HepG2 (cell line): Measurements from ENCODE around the gene MAT2A. TPM values are rescaled to one million over a fixed set of nuclear protein-coding genes. Genes with fewer than 3 reads are reported as not detected.
A peak's percentile ranks its signal among the peaks of the same experiment; 100 is the strongest.

Experiments
- CENPT ChIP-seq: sonication (generic); formaldehyde crosslinking; IDR thresholded peaks from 2 replicates; pipeline ENCODE4 v1.8.0; 2022; ENCODE audit warnings: low read depth, mild to moderate bottlenecking, moderate library complexity, missing genetic modification reagents
- FOSL2 ChIP-seq: sonication (generic); formaldehyde crosslinking; IDR thresholded peaks from 2 replicates; pipeline ENCODE4 v1.4.0; 2020; ENCODE audit warnings: missing genetic modification reagents
- HCFC1 ChIP-seq: fragments of 150-350 bp; IDR thresholded peaks from 2 replicates; pipeline ENCODE4 v1.6.1; 2014; ENCODE audit warnings: low read depth, low read length
- HDAC2 ChIP-seq: sonication (generic); formaldehyde crosslinking; IDR thresholded peaks from 2 replicates; pipeline ENCODE4 v1.4.0; 2020; ENCODE audit warnings: missing genetic modification reagents
- HMG20B ChIP-seq: conservative IDR thresholded peaks from 2 replicates; pipeline ENCODE4 v1.6.1; 2016; ENCODE audit warnings: missing genetic modification reagents, missing compliant biosample characterization
- KLF15 ChIP-seq: sonication (generic); formaldehyde crosslinking; IDR thresholded peaks from 2 replicates; pipeline ENCODE4 v1.8.1; 2023; ENCODE audit warnings: borderline replicate concordance, mild to moderate bottlenecking, inconsistent platforms, missing genetic modification reagents, mixed read lengths
- NCOA2 ChIP-seq: sonication (generic); formaldehyde crosslinking; IDR thresholded peaks from 2 replicates; pipeline ENCODE4 v1.8.0; 2022; ENCODE audit warnings: inconsistent platforms
- SATB2 ChIP-seq: sonication (generic); formaldehyde crosslinking; IDR thresholded peaks from 2 replicates; pipeline ENCODE4 v1.5.0; 2020; ENCODE audit warnings: missing genetic modification reagents
- SCMH1 ChIP-seq: sonication (generic); formaldehyde crosslinking; IDR thresholded peaks from 2 replicates; pipeline ENCODE4 v1.9.0; 2021; ENCODE audit warnings: missing genetic modification reagents, mild to moderate bottlenecking, borderline replicate concordance
- SKIL ChIP-seq: sonication (generic); formaldehyde crosslinking; IDR thresholded peaks from 2 replicates; pipeline ENCODE4 v1.8.0; 2022; ENCODE audit warnings: missing genetic modification reagents, mild to moderate bottlenecking, moderate library complexity, borderline replicate concordance
- TARDBP ChIP-seq: sonication (generic); formaldehyde crosslinking; IDR thresholded peaks from 2 replicates; pipeline ENCODE4 v1.8.0; 2022; ENCODE audit warnings: mild to moderate bottlenecking, missing genetic modification reagents
- ZBTB37 ChIP-seq: sonication (generic); formaldehyde crosslinking; IDR thresholded peaks from 2 replicates; pipeline ENCODE4 v1.4.0; 2020; ENCODE audit warnings: mild to moderate bottlenecking, missing genetic modification reagents
- ZFP82 ChIP-seq: sonication (generic); formaldehyde crosslinking; IDR thresholded peaks from 2 replicates; pipeline ENCODE4 v1.5.1; 2020; ENCODE audit warnings: mild to moderate bottlenecking, missing genetic modification reagents, borderline replicate concordance
- ZKSCAN8 ChIP-seq: IDR thresholded peaks from 2 replicates; pipeline ENCODE4 v1.6.1; 2016; ENCODE audit warnings: borderline replicate concordance, missing genetic modification reagents, missing compliant biosample characterization
- ZMYM4 ChIP-seq: sonication (generic); formaldehyde crosslinking; IDR thresholded peaks from 2 replicates; pipeline ENCODE4 v1.8.1; 2023; ENCODE audit warnings: mild to moderate bottlenecking, missing genetic modification reagents
- polyA plus RNA-seq, 8 experiments: library from polyadenylated mRNA; depleted of rRNA in 3 of 8; stranded (reverse) in 7 of 8; unstranded in 1 of 8; fragments of >200 nt; fragmentation: Illumina TruSeq in 4 of 8; extraction: Trizol in 4 of 8; gene quantifications; 2 replicates each; pipeline versions ENCODE4 v1.2.1 to v1.2.3, GENCODE V29; 2011 to 2016; ENCODE audit warnings: low read depth in 4 of 8, missing spikeins in 1 of 8, mixed read lengths in 1 of 8; ENCODE audit not compliant: insufficient read depth in 1 of 8
- total RNA-seq, 5 experiments: library from RNA; depleted of rRNA; stranded (reverse); fragments of >200 nt; fragmentation: Illumina TruSeq; extraction: Trizol; gene quantifications; 2 replicates each; pipeline ENCODE4 v1.2.3, GENCODE V29; 2016; ENCODE audit warnings: low read depth in 1 of 5
- TF ChIP-seq, protein P1 (sequence below): IDR thresholded peaks from 2 replicates; pipeline ENCODE4 v1.6.1; 2016; ENCODE audit warnings: missing compliant biosample characterization, missing genetic modification reagents, borderline replicate concordance
- TF ChIP-seq, protein P2 (sequence below): IDR thresholded peaks from 2 replicates; pipeline ENCODE4 v1.6.1; 2016; ENCODE audit warnings: low read depth, missing genetic modification reagents, missing compliant biosample characterization

The MAT2A gene
- total and polyA plus RNA-seq, 2 of the 13 experiments (the other 11 are each of a cell fraction or from before 2014, with no cell fraction given): 155 to 331 TPM

DNA sequence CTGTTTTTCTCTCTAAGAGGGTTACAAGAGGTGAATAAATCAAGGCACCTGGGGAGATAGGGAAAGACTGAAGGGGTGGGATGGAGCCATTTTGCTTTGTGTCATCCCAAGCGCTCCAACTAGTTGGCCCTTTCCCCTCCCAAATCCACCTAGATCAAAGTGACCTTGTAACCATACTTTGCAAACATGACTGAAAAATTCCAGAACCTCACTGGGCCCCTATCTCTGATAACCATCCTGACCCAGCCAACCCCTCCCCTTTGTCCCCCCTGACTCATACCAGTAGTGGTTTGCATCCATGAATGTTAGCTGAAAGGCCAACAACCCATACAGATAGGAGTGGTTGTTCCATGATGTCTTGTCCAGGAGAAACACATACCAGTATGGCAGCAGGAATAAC lies 19.2 kb downstream of the MAT2A start (continued):
- TF ChIP-seq HMG20B (CRISPR knock-in tag) (peak; percentile 33; the same call in 1 of the 2 replicates), SCMH1 (CRISPR knock-in tag) (no peak), SATB2 (no peak), SKIL (CRISPR knock-in tag) (peak; percentile 42; the same call in 1 of the 2 replicates), NCOA2 (CRISPR knock-in tag) (peak; percentile 75; the same call in 1 of the 2 replicates), TARDBP (CRISPR knock-in tag) (0 out of 2 replicates have a peak, but pooled peaks have one; percentile 14), ZFP82 (CRISPR knock-in tag) (0 out of 2 replicates have a peak, but pooled peaks have one; percentile 61), HDAC2 (CRISPR knock-in tag) (0 out of 2 replicates have a peak, but pooled peaks have one; percentile 12), HCFC1 (no peak), CENPT (no peak), ZKSCAN8 (CRISPR knock-in tag) (0 out of 2 replicates have a peak, but pooled peaks have one; percentile 33), ZMYM4 (CRISPR knock-in tag) (peak; percentile 66), ZBTB37 (0 out of 2 replicates have a peak, but pooled peaks have one; percentile 44), KLF15 (CRISPR knock-in tag) (peak; percentile 39; the same call in 1 of the 2 replicates), FOSL2 (CRISPR knock-in tag) (peak; percentile 90)
- TF ChIP-seq, protein P1, sequence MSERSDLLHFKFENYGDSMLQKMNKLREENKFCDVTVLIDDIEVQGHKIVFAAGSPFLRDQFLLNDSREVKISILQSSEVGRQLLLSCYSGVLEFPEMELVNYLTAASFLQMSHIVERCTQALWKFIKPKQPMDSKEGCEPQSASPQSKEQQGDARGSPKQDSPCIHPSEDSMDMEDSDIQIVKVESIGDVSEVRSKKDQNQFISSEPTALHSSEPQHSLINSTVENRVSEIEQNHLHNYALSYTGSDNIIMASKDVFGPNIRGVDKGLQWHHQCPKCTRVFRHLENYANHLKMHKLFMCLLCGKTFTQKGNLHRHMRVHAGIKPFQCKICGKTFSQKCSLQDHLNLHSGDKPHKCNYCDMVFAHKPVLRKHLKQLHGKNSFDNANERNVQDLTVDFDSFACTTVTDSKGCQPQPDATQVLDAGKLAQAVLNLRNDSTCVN (CRISPR knock-in tag): peak; percentile 67; the same call in 1 of the 2 replicates
- TF ChIP-seq, protein P2, sequence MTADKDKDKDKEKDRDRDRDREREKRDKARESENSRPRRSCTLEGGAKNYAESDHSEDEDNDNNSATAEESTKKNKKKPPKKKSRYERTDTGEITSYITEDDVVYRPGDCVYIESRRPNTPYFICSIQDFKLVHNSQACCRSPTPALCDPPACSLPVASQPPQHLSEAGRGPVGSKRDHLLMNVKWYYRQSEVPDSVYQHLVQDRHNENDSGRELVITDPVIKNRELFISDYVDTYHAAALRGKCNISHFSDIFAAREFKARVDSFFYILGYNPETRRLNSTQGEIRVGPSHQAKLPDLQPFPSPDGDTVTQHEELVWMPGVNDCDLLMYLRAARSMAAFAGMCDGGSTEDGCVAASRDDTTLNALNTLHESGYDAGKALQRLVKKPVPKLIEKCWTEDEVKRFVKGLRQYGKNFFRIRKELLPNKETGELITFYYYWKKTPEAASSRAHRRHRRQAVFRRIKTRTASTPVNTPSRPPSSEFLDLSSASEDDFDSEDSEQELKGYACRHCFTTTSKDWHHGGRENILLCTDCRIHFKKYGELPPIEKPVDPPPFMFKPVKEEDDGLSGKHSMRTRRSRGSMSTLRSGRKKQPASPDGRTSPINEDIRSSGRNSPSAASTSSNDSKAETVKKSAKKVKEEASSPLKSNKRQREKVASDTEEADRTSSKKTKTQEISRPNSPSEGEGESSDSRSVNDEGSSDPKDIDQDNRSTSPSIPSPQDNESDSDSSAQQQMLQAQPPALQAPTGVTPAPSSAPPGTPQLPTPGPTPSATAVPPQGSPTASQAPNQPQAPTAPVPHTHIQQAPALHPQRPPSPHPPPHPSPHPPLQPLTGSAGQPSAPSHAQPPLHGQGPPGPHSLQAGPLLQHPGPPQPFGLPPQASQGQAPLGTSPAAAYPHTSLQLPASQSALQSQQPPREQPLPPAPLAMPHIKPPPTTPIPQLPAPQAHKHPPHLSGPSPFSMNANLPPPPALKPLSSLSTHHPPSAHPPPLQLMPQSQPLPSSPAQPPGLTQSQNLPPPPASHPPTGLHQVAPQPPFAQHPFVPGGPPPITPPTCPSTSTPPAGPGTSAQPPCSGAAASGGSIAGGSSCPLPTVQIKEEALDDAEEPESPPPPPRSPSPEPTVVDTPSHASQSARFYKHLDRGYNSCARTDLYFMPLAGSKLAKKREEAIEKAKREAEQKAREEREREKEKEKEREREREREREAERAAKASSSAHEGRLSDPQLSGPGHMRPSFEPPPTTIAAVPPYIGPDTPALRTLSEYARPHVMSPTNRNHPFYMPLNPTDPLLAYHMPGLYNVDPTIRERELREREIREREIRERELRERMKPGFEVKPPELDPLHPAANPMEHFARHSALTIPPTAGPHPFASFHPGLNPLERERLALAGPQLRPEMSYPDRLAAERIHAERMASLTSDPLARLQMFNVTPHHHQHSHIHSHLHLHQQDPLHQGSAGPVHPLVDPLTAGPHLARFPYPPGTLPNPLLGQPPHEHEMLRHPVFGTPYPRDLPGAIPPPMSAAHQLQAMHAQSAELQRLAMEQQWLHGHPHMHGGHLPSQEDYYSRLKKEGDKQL (CRISPR knock-in tag): peak; percentile 47; the same call in 1 of the 2 replicates
